Mesenchymal stem cell (in vitro differentiated cells and primary cell): ENCODE measurements around the gene ST3GAL4.
"Not testable (repeated sequence)": the region's sequence is repeated elsewhere in the genome, so short reads cannot be mapped to it uniquely, and the experiment has no call there.

Experiments
- DNase-seq: peaks from one replicate; pipeline ENCODE4 v3.0.0-alpha.2; 2013
- H2AFZ ChIP-seq: one replicate; pipeline ENCODE4 v1.6.1; 2013; ENCODE audit warnings: low read depth, mild to moderate bottlenecking, control low read depth, inconsistent platforms, low read length, moderate library complexity
- H2AK5ac ChIP-seq: 2 replicates; pipeline ENCODE4 v1.6.1; 2013; ENCODE audit warnings: low read length, moderate library complexity, mild to moderate bottlenecking, inconsistent platforms; ENCODE audit not compliant: severe bottlenecking
- H2BK120ac ChIP-seq: one replicate; pipeline ENCODE4 v1.6.1; 2013; ENCODE audit warnings: low read depth, mild to moderate bottlenecking, inconsistent platforms, low read length, moderate library complexity
- H2BK12ac ChIP-seq, 2 experiments: one replicate each; pipeline ENCODE4 v1.6.1; 2013; ENCODE audit warnings: inconsistent platforms in 2 of 2, low read length in 2 of 2, mild to moderate bottlenecking in 2 of 2, moderate library complexity in 2 of 2, control low read depth in 1 of 2
- H2BK15ac ChIP-seq: one replicate; pipeline ENCODE4 v1.6.1; 2013; ENCODE audit warnings: mild to moderate bottlenecking, low read depth, inconsistent platforms; ENCODE audit not compliant: poor library complexity, severe bottlenecking
- H2BK5ac ChIP-seq: 2 replicates; pipeline ENCODE4 v1.6.1; 2013; ENCODE audit warnings: low read depth, mild to moderate bottlenecking, low read length, control low read depth, inconsistent platforms; ENCODE audit not compliant: poor library complexity, severe bottlenecking
- H3K14ac ChIP-seq, 2 experiments: one replicate each; pipeline ENCODE4 v1.6.1; 2013; ENCODE audit warnings: inconsistent platforms in 2 of 2, low read length in 2 of 2, control low read depth in 1 of 2, mild to moderate bottlenecking in 1 of 2, moderate library complexity in 1 of 2
- H3K18ac ChIP-seq, 2 experiments: one replicate each; pipeline ENCODE4 v1.6.1; 2013; ENCODE audit warnings: inconsistent platforms in 2 of 2, low read length in 2 of 2, control low read depth in 1 of 2, low read depth in 1 of 2, mild to moderate bottlenecking in 1 of 2
- H3K23ac ChIP-seq, 2 experiments: one replicate each; pipeline ENCODE4 v1.6.1; 2013; ENCODE audit warnings: inconsistent platforms in 2 of 2, low read length in 2 of 2, mild to moderate bottlenecking in 2 of 2, moderate library complexity in 2 of 2, control low read depth in 1 of 2
- H3K27ac ChIP-seq: 2 replicates; pipeline ENCODE4 v1.5.1; 2013; ENCODE audit warnings: mild to moderate bottlenecking, moderate library complexity, low read length, control low read depth, inconsistent platforms; ENCODE audit not compliant: poor library complexity, severe bottlenecking
- H3K27me3 ChIP-seq, 2 experiments: 2 replicates each; pipeline versions ENCODE4 v1.6.1 to v1.7.0; 2013; ENCODE audit warnings: low read length in 2 of 2, mild to moderate bottlenecking in 2 of 2, moderate library complexity in 2 of 2, control low read depth in 1 of 2, inconsistent platforms in 1 of 2; ENCODE audit not compliant: control insufficient read depth in 1 of 2, insufficient read depth in 1 of 2
- H3K36me3 ChIP-seq, 2 experiments: 2 replicates each; pipeline versions ENCODE4 v1.6.1 to v1.7.0; 2013; ENCODE audit warnings: low read length in 2 of 2, control low read depth in 1 of 2, inconsistent platforms in 1 of 2, low read depth in 1 of 2, mild to moderate bottlenecking in 1 of 2; ENCODE audit not compliant: insufficient read depth in 2 of 2, control insufficient read depth in 1 of 2
- H3K4ac ChIP-seq, 2 experiments: one replicate each; pipeline ENCODE4 v1.6.1; 2013; ENCODE audit warnings: inconsistent platforms in 2 of 2, low read length in 2 of 2, mild to moderate bottlenecking in 2 of 2, moderate library complexity in 2 of 2, control low read depth in 1 of 2, low read depth in 1 of 2
- H3K4me1 ChIP-seq: 2 replicates; pipeline ENCODE4 v1.6.1; 2013; ENCODE audit warnings: low read depth, low read length, control low read depth; ENCODE audit not compliant: control insufficient read depth, insufficient read depth
- H3K4me2 ChIP-seq: 2 replicates; pipeline ENCODE4 v1.6.1; 2013; ENCODE audit warnings: low read length, mild to moderate bottlenecking, inconsistent platforms; ENCODE audit not compliant: poor library complexity, severe bottlenecking
- H3K4me3 ChIP-seq, 2 experiments: 2 replicates each; pipeline versions ENCODE4 v1.5.1 to v1.7.0; 2013; ENCODE audit warnings: low read length in 2 of 2, mild to moderate bottlenecking in 2 of 2, control low read depth in 1 of 2, low read depth in 1 of 2; ENCODE audit not compliant: insufficient read depth in 1 of 2
- H3K79me1 ChIP-seq: replicated peaks from 2 replicates; pipeline ENCODE4 v1.6.1; 2013; ENCODE audit warnings: mild to moderate bottlenecking, control low read depth, low read length, inconsistent platforms; ENCODE audit not compliant: poor library complexity, severe bottlenecking
- H3K9ac ChIP-seq: 2 replicates; pipeline ENCODE4 v1.7.0; 2013; ENCODE audit warnings: mild to moderate bottlenecking, low read length, moderate library complexity
- H3K9me3 ChIP-seq: 2 replicates; pipeline ENCODE4 v1.7.0; 2013; ENCODE audit warnings: mild to moderate bottlenecking, low read length; ENCODE audit not compliant: control insufficient read depth
- H4K8ac ChIP-seq: one replicate; pipeline ENCODE4 v1.6.1; 2013; ENCODE audit warnings: inconsistent platforms, mild to moderate bottlenecking, low read length, moderate library complexity
- H4K91ac ChIP-seq: one replicate; pipeline ENCODE4 v1.6.1; 2013; ENCODE audit warnings: mild to moderate bottlenecking, low read length, inconsistent platforms
- WGBS: methylation state at CpG from one replicate; pipeline ENCODE4 v1.1.7; 2013; ENCODE audit warnings: mixed read lengths; 5-methylcytosine and 5-hydroxymethylcytosine counted together

The ST3GAL4 gene

DNA sequence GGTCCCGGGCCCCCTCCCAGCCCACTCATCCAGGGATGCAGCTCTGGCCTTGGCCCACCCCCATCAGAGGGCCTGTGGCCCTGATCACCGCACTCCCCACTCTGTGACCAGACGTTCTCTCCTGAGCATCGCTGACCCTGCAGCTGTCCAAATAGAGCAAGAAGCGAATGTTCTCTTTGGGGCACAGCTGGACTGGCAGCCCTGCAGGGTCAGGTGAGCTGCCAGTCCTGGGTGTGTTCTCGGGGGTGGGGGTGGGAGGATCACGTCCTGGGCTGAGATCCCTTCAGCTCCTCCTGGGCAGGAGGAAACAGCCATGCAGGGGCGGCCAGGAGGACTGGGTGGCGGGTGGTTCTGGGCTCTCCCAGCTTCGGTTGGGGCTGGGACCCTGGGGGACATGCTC, 26.5 kb downstream of the ST3GAL4 start:
- not testable (repeated sequence) for H2BK12ac ChIP-seq, H3K18ac ChIP-seq, H3K4me2 ChIP-seq, H3K14ac ChIP-seq, H2BK120ac ChIP-seq, H2AFZ ChIP-seq, H2AK5ac ChIP-seq, H3K27ac ChIP-seq, H3K23ac ChIP-seq, DNase-seq, H3K9me3 ChIP-seq, H3K4me1 ChIP-seq, H3K9ac ChIP-seq, H2BK15ac ChIP-seq, H3K36me3 ChIP-seq, H4K8ac ChIP-seq, H3K4ac ChIP-seq, H3K4me3 ChIP-seq, H2BK5ac ChIP-seq, H3K27me3 ChIP-seq, H4K91ac ChIP-seq
- WGBS, result 38% methylated on average over 1 of the region's 10 CpGs
- H3K79me1 ChIP-seq, result peaks cover 30% of the 10 kb centered on the region

- H3K4me1 ChIP-seq, H3K9me3 ChIP-seq, H2BK12ac ChIP-seq, H3K27me3 ChIP-seq, H2BK5ac ChIP-seq, H3K14ac ChIP-seq, H3K4me3 ChIP-seq, H3K4me2 ChIP-seq, H3K9ac ChIP-seq, H2AFZ ChIP-seq, H2AK5ac ChIP-seq, H4K91ac ChIP-seq, H3K23ac ChIP-seq, DNase-seq, H3K27ac ChIP-seq, H4K8ac ChIP-seq, H2BK120ac ChIP-seq, H3K4ac ChIP-seq, H3K36me3 ChIP-seq, H3K18ac ChIP-seq, H2BK15ac ChIP-seq: not testable (repeated sequence)
- peaks cover 31% of the 10 kb centered on the region for H3K79me1 ChIP-seq
- WGBS, result 100% methylated on average over 1 of the region's 4 CpGs
These were observed 27.2 kb downstream of the ST3GAL4 start for GRCh38 chr11:126382641-126383040.

- H3K14ac ChIP-seq, result no peak overlapping the region
- no peak overlapping the region for H3K27ac ChIP-seq
- H3K9me3 ChIP-seq, result no peaks in the 10 kb centered on the region
- WGBS, result 94% methylated on average over 18 of the region's 20 CpGs
- H3K18ac ChIP-seq, result no peak overlapping the region
- DNase-seq, result no peak
- peaks cover 0 to 6% of the 10 kb centered on the region in 2 experiments for H3K36me3 ChIP-seq
- no peak overlapping the region for H2AK5ac ChIP-seq
- H2BK15ac ChIP-seq, result no peak overlapping the region
- H3K4me2 ChIP-seq, result no peak overlapping the region
- H2BK5ac ChIP-seq, result no peak overlapping the region
- H3K23ac ChIP-seq, result no peak overlapping the region
- peak overlapping the region; percentile 54 for H4K8ac ChIP-seq
- H2BK12ac ChIP-seq, result no peak overlapping the region
- H2AFZ ChIP-seq, result no peak overlapping the region
- H4K91ac ChIP-seq, result no peak overlapping the region
- no peaks in the 10 kb centered on the region for H3K27me3 ChIP-seq
- H3K4ac ChIP-seq, result no peak overlapping the region
- no peak overlapping the region for H3K4me3 ChIP-seq
- no peak overlapping the region for H2BK120ac ChIP-seq
- H3K79me1 ChIP-seq, result peaks cover 31% of the 10 kb centered on the region
- no peaks in the 10 kb centered on the region for H3K4me1 ChIP-seq
- H3K9ac ChIP-seq, result no peak overlapping the region
These were observed 28.2 kb downstream of the ST3GAL4 start for GRCh38 chr11:126383339-126384335.

GRCh38 chr11:126384449-126385070, 29.1 kb downstream of the ST3GAL4 start:
- no peak overlapping the region for H2BK12ac ChIP-seq
- 94% methylated on average over 7 of the region's 9 CpGs for WGBS
- H2BK5ac ChIP-seq, result no peak overlapping the region

More at GRCh38 chr11:126384449-126385070, 29.1 kb downstream of the ST3GAL4 start:
- Histone ChIP-seq H3K9ac (no peak overlapping the region), H3K79me1 (peaks cover 30% of the 10 kb centered on the region), H3K4me3 (no peak overlapping the region), H2BK15ac (no peak overlapping the region), H4K8ac (no peak overlapping the region), H3K4ac (no peak overlapping the region), H2AFZ (no peak overlapping the region), H3K27me3 (no peaks in the 10 kb centered on the region), H2AK5ac (no peak overlapping the region), H3K4me1 (no peaks in the 10 kb centered on the region), H3K23ac (no peak overlapping the region), H3K9me3 (no peaks in the 10 kb centered on the region), H3K4me2 (no peak overlapping the region), H3K18ac (no peak overlapping the region), H2BK120ac (no peak overlapping the region), H3K27ac (no peak overlapping the region), H4K91ac (no peak overlapping the region), H3K36me3 (peaks cover 0 to 6% of the 10 kb centered on the region in 2 experiments), H3K14ac (no peak overlapping the region)
- DNase-seq, result no peak
